ENCODE data around the gene RASSF9.

- TF ChIP-seq CTCF (IDR thresholded peaks at IDR 0.05) (no peak), ZFX (IDR thresholded peaks at IDR 0.05; ENCODE audit: borderline replicate concordance) (no peak)
Measured at GRCh38 chr12:85877459-85877858, 41.2 kb upstream of the RASSF9 start.
